Breast epithelium (tissue), 4 donors: Measurements from ENCODE around the gene C17orf75. TPM values are rescaled to one million over a fixed set of nuclear protein-coding genes. Genes with fewer than 3 reads are reported as not detected.

Source experiments
- DNase-seq, 2 donors: peaks; one replicate each; pipeline ENCODE4 v3.0.0-alpha.2; 2019; ENCODE audit warnings: low spot score in 2 of 2
- H3K27ac ChIP-seq, 2 donors: fragments of 200-600 bp; sonication (generic) in 1 of 2; one replicate each; pipeline ENCODE4 v1.5.1; 2016 to 2019; ENCODE audit warnings: mild to moderate bottlenecking in 1 of 2
- H3K27me3 ChIP-seq, 2 donors: fragments of 200-600 bp; sonication (generic) in 1 of 2; one replicate each; pipeline versions ENCODE4 v1.5.1 to v1.6.0; 2017 to 2019; ENCODE audit warnings: control low read depth in 1 of 2, mild to moderate bottlenecking in 1 of 2
- H3K36me3 ChIP-seq: fragments of 200-600 bp; one replicate; pipeline ENCODE4 v1.5.1; 2019
- H3K4me1 ChIP-seq, 2 donors: fragments of 200-600 bp; sonication (generic); one replicate each; pipeline ENCODE4 v1.5.1; 2016 to 2019; ENCODE audit warnings: control low read depth in 1 of 2
- H3K4me3 ChIP-seq, 3 donors: fragments of 200-600 bp; sonication (generic); 1 replicate in 2 of 3; 2 replicates in 1 of 3; pipeline ENCODE4 v1.5.1; 2016 to 2019; ENCODE audit warnings: mild to moderate bottlenecking in 3 of 3, moderate library complexity in 2 of 3
- H3K9me3 ChIP-seq, 2 donors: fragments of 200-600 bp; sonication (generic) in 1 of 2; one replicate each; pipeline ENCODE4 v1.5.1; 2016 to 2019; ENCODE audit warnings: control low read depth in 1 of 2
- POLR2A ChIP-seq: fragments of 450-650 bp; IDR thresholded peaks from one replicate; pipeline ENCODE4 v1.6.1; 2016; ENCODE audit warnings: antibody characterized with exemption, mild to moderate bottlenecking, moderate library complexity
- POLR2AphosphoS5 ChIP-seq, 3 donors: sonication (generic); formaldehyde crosslinking; IDR thresholded peaks; one replicate each; pipeline ENCODE4 v1.6.1; 2017; ENCODE audit warnings: antibody characterized with exemption in 3 of 3
- intact Hi-C: fragments of 100-400 bp; cut with DNase I; formaldehyde crosslinking; loops from one replicate; pipeline ENCODE4 v1.15.1; 2023; ENCODE audit warnings: low total_unique reads
- total RNA-seq, 3 donors: library from RNA; depleted of rRNA; stranded (reverse); fragments of >200 nt; gene quantifications; one replicate each; pipeline ENCODE4 v1.1.0, GENCODE V29; 2016
- TF ChIP-seq, protein P1 (sequence below), 3 donors: fragments of 450-650 bp; IDR thresholded peaks; one replicate each; pipeline ENCODE4 v1.5.1; 2016 to 2017; ENCODE audit warnings: antibody characterized with exemption in 3 of 3, mild to moderate bottlenecking in 3 of 3, moderate library complexity in 3 of 3

The C17orf75 gene
- total RNA-seq, 3 donors from 2014 or later: 11.5 to 16.5 (median 14.7) TPM

DNA sequence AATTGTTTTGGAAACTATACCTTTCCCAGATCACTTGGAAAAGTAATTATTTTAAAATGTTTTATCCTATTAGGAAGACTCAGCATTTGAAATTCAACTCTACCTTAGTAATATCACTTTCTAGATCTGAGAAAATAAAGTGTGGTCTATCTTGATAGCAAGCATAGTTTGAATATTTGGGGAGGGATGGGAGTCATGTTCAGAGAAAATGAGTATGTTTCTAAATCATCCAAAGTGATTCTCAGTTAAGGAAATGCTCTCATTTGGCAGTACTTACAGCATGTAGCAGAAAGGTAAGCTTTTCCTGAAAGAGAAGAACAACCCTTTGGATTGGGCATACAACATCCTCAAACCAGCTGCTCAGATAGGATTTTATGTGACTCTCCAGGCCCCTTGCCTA is 6.9 kb downstream of the C17orf75 start:
- TF ChIP-seq, protein P1, sequence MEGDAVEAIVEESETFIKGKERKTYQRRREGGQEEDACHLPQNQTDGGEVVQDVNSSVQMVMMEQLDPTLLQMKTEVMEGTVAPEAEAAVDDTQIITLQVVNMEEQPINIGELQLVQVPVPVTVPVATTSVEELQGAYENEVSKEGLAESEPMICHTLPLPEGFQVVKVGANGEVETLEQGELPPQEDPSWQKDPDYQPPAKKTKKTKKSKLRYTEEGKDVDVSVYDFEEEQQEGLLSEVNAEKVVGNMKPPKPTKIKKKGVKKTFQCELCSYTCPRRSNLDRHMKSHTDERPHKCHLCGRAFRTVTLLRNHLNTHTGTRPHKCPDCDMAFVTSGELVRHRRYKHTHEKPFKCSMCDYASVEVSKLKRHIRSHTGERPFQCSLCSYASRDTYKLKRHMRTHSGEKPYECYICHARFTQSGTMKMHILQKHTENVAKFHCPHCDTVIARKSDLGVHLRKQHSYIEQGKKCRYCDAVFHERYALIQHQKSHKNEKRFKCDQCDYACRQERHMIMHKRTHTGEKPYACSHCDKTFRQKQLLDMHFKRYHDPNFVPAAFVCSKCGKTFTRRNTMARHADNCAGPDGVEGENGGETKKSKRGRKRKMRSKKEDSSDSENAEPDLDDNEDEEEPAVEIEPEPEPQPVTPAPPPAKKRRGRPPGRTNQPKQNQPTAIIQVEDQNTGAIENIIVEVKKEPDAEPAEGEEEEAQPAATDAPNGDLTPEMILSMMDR (IDR thresholded peaks at IDR 0.05): no peak
- TF ChIP-seq POLR2AphosphoS5 (IDR thresholded peaks at IDR 0.05) (no peak), POLR2A (no peak)
- no peaks in the 10 kb centered on the region for H3K4me1 ChIP-seq
- H3K27me3 ChIP-seq: no peaks in the 10 kb centered on the region
- no peak overlapping the region for H3K27ac ChIP-seq
- no peaks in the 10 kb centered on the region for H3K9me3 ChIP-seq
- no peak for DNase-seq
- H3K36me3 ChIP-seq: peaks cover 5% of the 10 kb centered on the region
- intact Hi-C loops: no loop called here
- no peak overlapping the region for H3K4me3 ChIP-seq

- Histone ChIP-seq H3K9me3 (no peaks in the 10 kb centered on the region), H3K4me3 (no peak overlapping the region), H3K27me3 (no peaks in the 10 kb centered on the region), H3K36me3 (peaks cover 2% of the 10 kb centered on the region), H3K4me1 (no peaks in the 10 kb centered on the region), H3K27ac (no peak overlapping the region)
- intact Hi-C loops: no loop called here
- no peak for TF ChIP-seq POLR2AphosphoS5 (IDR thresholded peaks at IDR 0.05)
- no peak for TF ChIP-seq POLR2A
- TF ChIP-seq, protein P1 (IDR thresholded peaks at IDR 0.05): no peak
- DNase-seq: no peak
These were observed 8.8 kb downstream of the C17orf75 start for GRCh38 chr17:32333187-32333586.

GRCh38 chr17:32331243-32332040 is 10.5 kb downstream of the C17orf75 start:
- Histone ChIP-seq H3K27me3 (no peaks in the 10 kb centered on the region), H3K4me3 (no peak overlapping the region), H3K9me3 (no peaks in the 10 kb centered on the region), H3K36me3 (no peaks in the 10 kb centered on the region), H3K27ac (no peak overlapping the region), H3K4me1 (no peaks in the 10 kb centered on the region)
- DNase-seq: no peak
- TF ChIP-seq POLR2A: no peak
- intact Hi-C loops: no loop called here

- DNase-seq: no peak
- Histone ChIP-seq H3K9me3 (no peaks in the 10 kb centered on the region), H3K27ac (no peak overlapping the region), H3K36me3 (no peaks in the 10 kb centered on the region), H3K4me1 (no peaks in the 10 kb centered on the region), H3K27me3 (no peaks in the 10 kb centered on the region), H3K4me3 (no peak overlapping the region)
- TF ChIP-seq POLR2A (no peak), POLR2AphosphoS5 (IDR thresholded peaks at IDR 0.05) (no peak)
- TF ChIP-seq, protein P1 (IDR thresholded peaks at IDR 0.05): no peak
- intact Hi-C loops: no loop called here
These were observed 11.8 kb downstream of the C17orf75 start for GRCh38 chr17:32330147-32330546.

DNA sequence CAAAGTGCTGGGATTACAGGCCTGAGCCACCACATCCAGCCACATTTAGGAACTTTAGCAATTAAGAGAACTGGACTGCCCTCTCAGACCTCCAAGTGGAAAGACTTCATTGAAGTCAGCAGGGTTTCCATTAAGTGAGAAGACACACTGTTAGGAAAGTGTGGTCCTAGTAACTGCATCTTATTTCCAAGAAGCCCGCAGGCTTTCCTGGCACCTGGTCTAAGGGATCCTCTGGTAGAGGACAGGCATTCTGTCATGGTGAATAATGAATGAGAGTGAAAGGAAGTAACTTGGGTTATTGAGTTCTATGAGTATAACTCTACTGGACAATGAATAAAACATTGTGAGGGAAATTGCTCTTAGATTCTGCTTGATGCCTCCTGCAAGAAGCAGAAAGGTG is 14.1 kb downstream of the C17orf75 start:
- no peaks in the 10 kb centered on the region for H3K27me3 ChIP-seq
- no peak overlapping the region for H3K27ac ChIP-seq
- TF ChIP-seq, protein P1 (IDR thresholded peaks at IDR 0.05): no peak
- no peaks in the 10 kb centered on the region for H3K4me1 ChIP-seq
- H3K36me3 ChIP-seq: no peaks in the 10 kb centered on the region
- intact Hi-C loops: no loop called here
- DNase-seq: no peak
- no peaks in the 10 kb centered on the region for H3K9me3 ChIP-seq
- no peak overlapping the region for H3K4me3 ChIP-seq
